Stimulated activated CD4-positive, alpha-beta T cell treated with anti-CD3 and anti-CD28 coated beads, TNF-alpha, amount 100 ng/mL, for 24 hours (primary cell): ENCODE results near the gene PUSL1.

Experiments used
- DNase-seq, 3 experiments: peaks; one replicate each; pipeline ENCODE4 v3.0.0-alpha.2; 2020; ENCODE audit warnings: low read depth in 3 of 3

The PUSL1 gene

GRCh38 chr1:1353389-1354151 is 45.2 kb downstream of the PUSL1 start:
- no peak for DNase-seq

DNA sequence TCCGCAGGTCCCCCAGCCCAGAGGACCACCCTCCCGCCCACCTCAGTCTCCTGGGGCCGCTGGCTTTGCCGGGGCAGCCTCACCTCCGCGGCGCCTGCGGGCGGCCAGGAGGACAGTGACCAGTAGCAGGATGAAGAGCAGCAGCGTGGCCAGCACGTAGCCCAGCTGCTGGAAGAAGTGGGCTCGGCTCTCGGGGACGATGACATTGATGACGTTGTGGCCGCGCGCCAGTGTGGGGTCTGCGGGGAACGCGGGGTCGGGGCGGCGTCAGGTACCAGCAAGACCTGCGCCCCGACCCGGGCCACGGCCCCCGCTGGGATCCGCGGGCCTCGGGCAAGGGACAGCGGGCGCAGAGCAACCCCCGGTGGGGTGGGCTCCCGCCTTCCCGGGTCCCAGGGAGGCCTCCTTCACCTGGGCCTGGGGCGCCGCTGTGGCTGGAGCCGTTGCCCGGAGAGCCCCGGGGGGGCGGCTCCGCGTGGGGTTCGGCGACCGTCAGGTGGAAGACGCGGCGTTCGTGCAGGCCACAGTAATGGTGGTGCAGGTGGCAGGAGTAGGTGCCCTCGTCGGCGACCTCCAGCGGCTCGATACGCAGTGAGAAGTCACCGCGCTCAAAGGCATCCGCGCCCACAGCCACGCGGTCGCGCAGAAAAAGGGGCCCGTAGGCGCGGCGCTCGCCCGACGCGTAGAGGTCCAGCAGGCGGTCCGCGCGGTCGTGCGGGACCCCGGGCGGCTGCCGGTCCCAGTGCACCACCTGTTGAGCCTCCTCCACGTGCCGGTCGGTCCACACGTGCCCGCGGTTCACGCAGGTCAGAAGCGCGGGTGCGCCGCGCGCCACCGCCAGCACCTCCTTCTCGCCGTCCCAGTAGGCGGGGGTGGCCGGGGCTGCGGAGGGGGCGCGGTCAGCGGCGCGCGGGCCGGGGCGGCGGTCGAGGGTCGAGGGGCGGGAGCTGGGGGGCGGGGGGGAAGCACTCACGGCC is 46.2 kb downstream of the PUSL1 start:
- peak in 1 of 3 experiments; percentile 22 for DNase-seq

DNA sequence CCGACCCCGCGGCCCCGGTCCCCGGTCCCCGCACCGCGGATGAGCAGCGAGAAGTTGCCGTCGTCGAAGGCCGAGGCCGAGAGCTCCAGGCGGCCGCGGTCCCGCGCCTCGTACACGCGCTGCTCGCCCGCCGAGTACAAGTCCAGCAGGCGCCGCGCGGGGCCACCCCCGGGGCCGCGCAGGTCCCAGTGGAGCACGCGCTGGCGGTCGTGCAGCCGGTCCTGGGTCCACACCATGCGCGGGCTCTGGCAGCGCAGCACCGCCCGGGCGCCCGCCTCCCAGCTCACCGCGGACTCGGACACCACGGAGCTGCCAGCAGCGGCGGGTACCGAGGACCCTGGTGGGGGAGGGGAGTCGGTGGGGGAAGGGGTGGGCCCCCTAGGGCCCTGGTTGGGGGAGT is 47.0 kb downstream of the PUSL1 start:
- no peak for DNase-seq

DNA sequence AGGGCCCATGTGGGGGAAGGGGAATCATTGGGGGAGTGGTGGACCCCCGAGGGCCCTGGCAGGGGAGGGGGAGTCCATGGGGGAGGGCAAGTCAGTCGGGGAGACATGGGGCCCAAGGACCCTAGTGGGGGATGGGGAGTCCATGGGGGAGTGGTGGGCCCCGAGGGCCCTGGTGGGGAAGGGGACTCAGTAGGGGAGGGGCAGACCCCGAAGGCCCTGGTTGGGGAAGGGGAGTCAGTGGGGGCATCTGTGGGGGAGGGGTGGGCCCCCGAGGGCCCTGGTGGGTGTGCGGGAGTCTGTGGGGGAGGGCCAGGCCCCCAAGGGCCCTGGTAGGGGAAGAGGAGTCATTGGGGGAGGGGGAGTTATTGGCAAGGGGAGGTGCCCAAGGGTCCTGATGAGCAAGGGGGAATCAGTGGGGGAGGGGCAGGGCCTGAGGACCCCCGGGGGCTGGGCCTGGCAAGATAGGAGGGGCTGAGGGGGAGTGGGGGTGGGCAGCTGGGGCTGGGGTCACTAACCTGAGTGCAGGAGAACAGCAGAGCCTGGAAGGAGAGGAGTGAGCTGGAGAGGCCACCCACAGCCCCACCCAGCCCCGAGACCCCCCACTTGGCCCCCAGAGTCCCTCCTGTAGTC is 47.9 kb downstream of the PUSL1 start:
- no peak for DNase-seq

GRCh38 chr1:1356796-1357401 is 48.5 kb downstream of the PUSL1 start:
- no peak for DNase-seq

DNA sequence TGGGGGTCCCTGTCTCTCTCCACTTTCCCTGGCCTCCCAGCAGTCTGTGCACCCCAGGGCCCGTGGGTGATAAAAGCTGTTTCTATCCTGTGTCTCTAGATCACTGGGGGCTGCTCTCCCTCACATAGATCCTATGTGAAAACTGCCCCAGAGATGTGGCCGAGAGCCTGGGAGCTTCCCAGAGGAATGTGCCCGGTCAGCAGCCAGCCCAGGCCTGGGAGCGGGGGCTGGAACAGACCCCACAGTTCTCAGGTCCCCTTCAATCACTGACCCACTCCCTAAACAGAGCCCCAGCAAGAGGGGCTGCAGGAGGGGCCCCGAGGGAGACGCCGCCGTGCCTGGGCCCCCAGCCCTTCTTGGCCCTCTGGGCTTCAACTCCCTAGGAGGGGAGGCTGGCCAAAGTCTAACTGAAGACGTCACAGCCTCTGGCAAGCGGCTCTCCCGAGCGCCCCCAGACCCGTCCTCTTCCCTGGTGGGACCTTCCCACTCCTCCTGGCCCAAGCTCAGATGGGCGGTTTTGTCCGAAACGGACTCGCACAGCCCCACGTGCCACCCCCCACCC is 49.6 kb downstream of the PUSL1 start:
- no peak for DNase-seq

DNA sequence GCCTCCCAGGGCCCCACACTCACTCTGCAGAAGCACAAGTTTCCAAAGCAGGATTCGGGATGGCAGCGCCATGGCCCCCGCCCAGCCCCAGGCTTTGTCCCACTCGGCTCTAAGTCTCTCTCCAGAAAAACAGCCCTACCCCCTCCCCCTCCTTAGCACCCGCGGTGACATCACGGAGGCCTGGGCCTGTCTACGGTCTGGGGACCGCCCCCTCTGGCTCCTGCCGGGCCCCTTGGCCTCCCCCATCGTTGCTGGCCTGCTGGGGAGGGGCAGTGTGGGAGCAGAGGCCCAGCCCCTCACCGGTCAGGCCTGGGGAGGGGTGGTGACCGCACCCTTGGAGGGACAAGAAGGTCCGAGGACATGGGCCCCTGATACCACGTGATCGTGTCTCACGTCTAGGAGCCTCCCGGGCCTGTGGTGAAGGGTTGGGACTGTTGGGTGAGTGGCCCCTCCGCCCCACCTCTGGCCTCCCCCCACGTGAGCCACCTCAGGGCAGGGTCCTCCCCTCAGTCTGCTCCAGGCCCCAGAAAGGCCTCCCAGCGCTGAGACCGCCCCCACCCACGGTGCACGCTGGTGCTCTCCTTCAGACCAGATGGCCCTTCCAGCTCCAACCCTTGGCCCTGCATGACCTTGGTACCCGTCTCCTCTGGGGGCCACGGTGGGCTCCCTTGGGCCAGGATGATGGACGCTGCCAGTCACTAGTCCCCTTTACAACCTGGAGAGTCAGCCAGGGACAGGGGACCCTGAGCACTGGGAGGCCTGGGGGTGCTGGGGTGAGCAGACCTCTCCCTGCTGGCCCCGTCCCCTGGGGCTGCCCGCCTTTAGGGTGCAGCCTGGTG is 50.3 kb downstream of the PUSL1 start, which contains the start of gene MXRA8:
Gene MXRA8, minus strand, starts transcription at position 123 of the 839 bp plus-strand sequence. Its CDS starts 51 bp downstream, at position 72.
- no peak for DNase-seq

DNA sequence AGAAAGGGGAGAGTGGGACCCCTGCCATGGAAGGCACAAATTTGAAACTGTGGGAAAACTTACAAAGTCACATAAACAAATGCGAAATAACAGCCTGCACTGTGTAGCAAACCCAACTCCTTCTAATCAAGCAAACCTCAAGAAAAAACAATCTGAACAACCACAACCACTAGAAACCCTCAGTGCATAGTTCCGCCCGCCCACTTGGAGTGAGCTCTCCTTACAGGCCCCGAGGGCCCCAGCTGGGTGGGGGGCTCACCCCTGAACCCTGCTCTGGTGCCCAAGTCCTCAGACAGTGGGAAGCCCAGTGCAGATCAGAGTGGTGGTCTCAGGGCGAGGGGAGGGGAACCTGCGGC is 50.9 kb downstream of the PUSL1 start:
- no peak for DNase-seq

DNA sequence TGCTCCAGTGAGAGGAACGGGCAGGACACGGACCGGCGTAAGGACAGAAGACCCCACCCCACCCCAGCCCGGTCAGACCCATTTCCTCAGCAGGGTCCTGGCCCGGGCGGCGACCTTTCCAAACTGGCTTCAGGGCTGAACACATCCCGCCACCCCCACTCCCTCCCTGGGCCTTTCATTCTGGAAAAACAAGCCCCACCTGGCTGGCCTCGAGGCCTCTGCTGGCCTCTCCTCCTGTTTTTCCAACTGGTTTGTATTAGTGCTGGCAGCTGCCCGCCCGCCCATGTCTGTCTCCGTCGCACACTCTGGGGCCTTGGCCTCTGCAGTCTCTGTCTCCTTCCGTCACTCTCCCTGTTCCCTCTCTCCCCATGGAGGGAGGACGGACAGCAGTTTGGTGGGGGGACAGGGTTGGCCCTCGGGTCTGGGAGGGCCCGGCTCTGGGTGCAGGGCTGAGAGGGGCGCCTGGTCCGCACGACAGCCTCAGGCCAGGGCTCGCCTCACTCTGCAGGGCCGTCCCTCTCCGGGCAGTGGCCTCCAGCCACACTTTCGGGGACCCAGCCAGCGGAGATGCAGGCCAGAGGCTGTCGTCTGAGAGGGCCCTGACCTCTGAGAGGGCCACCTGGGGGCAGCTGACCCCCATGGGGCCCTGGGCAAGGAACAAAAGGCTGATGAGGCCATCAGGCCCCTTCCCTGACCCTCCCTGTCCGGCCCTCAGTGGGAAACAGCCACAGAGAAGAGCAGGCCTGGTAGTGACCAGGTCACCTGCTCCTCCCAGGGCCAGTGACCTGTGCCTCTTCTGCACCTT is 51.5 kb downstream of the PUSL1 start:
- DNase-seq, result no peak

DNA sequence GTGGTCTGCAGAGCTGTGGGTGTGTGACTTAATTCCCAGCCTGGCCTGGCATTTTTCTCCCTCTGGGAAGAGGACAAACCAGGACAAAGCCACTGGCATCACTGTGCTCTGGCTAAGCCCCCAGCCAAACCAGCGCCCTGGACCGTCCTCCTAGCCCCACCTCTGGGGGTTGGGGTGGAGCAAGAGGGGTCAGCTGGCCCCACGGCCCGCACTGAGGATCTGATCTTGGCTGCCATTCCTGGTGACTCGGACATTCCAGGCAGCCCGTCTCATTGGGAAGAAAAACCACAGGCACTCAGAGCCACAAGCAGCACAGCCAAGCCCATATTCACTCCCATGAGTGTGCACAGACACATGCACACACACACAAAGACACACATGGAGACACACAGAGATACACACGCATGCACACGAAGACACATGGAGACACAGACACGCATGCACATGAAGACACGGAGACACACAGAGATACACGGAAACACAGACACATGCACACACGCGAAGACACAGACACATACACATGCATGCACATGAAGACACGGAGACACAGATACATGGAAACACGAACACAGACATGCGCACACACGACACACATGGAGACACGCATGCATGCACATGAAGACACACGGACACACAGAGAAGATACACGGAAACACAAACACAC is 52.2 kb downstream of the PUSL1 start:
- no peak for DNase-seq
